Heart left ventricle (tissue), 13 donors: ENCODE results near the gene KLRC1.

Experiments
- CTCF ChIP-seq, 12 donors: fragments of 200-600 bp; sonication (generic) in 4 of 12; IDR thresholded peaks; one replicate each; pipeline versions ENCODE4 v1.5.0 to v1.8.0; 2018 to 2022; ENCODE audit warnings: antibody characterized with exemption in 12 of 12, mild to moderate bottlenecking in 5 of 12
- POLR2A ChIP-seq, 2 donors: fragments of 450-650 bp; IDR thresholded peaks; one replicate each; pipeline ENCODE4 v1.6.1; 2017; ENCODE audit warnings: antibody characterized with exemption in 2 of 2, mild to moderate bottlenecking in 2 of 2, moderate library complexity in 2 of 2
- donor health status: ischemic (EF 13 %, LVEDD 7.1; RV severe dilation, severe dysfunction).
- donor health status: DM: no; HTN: yes; CAD: no.
- donor health status: DM: no; HTN: no; CAD: no.
- donor health status: ischemic (EF 25% LVEDD 6.9; RV normal size, moderate dysfunction).
- donor health status: ischemic (EF 25% LVEDD 5.7; RV mildly dilated, moderate dysfunction).
- donor health status: ischemic (EF 35%, LVEDD 5.7; RV mildly dilated, moderate dysfunction).
- donor health status: nonischemic (EF 11% LVEDD 7.7; RV severe dilation, severe dysfunction).
- donor health status: DM: yes; HTN: yes; CAD: no.
- donor health status: PGD.
- donor health status: ischemic (EF 29% LVEDD 5.4; RV normal size, mild dysfunction).
- donor health status: nonischemic (EF 23%, LVEDD 6.1; RV moderate dilation, normal function).

GRCh38 chr12:10400829-10401228 is 52.3 kb downstream of the KLRC1 start:
- TF ChIP-seq CTCF (IDR thresholded peaks at IDR 0.05): no peak
- no peak for TF ChIP-seq POLR2A (IDR thresholded peaks at IDR 0.05)
